ENCODE measurements around the gene SARNP. TPM values are rescaled to one million over a fixed set of nuclear protein-coding genes. Genes with fewer than 3 reads are reported as not detected.

The SARNP gene
- total RNA-seq, 1 donor from 2014 or later: 75.9 TPM

GRCh38 chr12:55725556-55725955, 92.0 kb downstream of the SARNP start:
- Mint-ChIP-seq H3K27ac (no peak overlapping the region), H3K4me1 (ENCODE audit: unreplicated experiment) (peaks cover 43% of the 10 kb centered on the region), H3K27me3 (no peaks in the 10 kb centered on the region)

GRCh38 chr12:55724940-55725309, 92.6 kb downstream of the SARNP start:
- H3K27ac Mint-ChIP-seq: peak overlapping the region; percentile 17
- no peaks in the 10 kb centered on the region for H3K27me3 Mint-ChIP-seq
- no peaks in the 10 kb centered on the region for H3K9me3 Mint-ChIP-seq
- no peak for DNase-seq (ENCODE audit: extremely low spot score, unreplicated experiment)
- H3K4me3 Mint-ChIP-seq: peak overlapping the region; percentile 42
- H3K36me3 Mint-ChIP-seq: peaks cover 16% of the 10 kb centered on the region
- peaks cover 37% of the 10 kb centered on the region for H3K4me1 Mint-ChIP-seq (ENCODE audit: unreplicated experiment)
- peak; percentile 13 for TF ChIP-seq CTCF (conservative IDR thresholded peaks at IDR 0.05)

More at GRCh38 chr12:55725556-55725955, 92.0 kb downstream of the SARNP start:
- peak overlapping the region; percentile 77 for H3K4me3 Mint-ChIP-seq
- H3K36me3 Mint-ChIP-seq: peaks cover 16% of the 10 kb centered on the region
- no peak for TF ChIP-seq CTCF (conservative IDR thresholded peaks at IDR 0.05)
- DNase-seq (ENCODE audit: extremely low spot score, unreplicated experiment): no peak
- H3K9me3 Mint-ChIP-seq: no peaks in the 10 kb centered on the region

- H3K4me3 Mint-ChIP-seq: peak overlapping the region; percentile 42
- TF ChIP-seq CTCF (conservative IDR thresholded peaks at IDR 0.05): peak; percentile 75
- no peaks in the 10 kb centered on the region for H3K9me3 Mint-ChIP-seq
- H3K4me1 Mint-ChIP-seq (ENCODE audit: unreplicated experiment): peaks cover 32% of the 10 kb centered on the region
- H3K27me3 Mint-ChIP-seq: no peaks in the 10 kb centered on the region
- no peak for DNase-seq (ENCODE audit: extremely low spot score, unreplicated experiment)
- peaks cover 16% of the 10 kb centered on the region for H3K36me3 Mint-ChIP-seq
- peak overlapping the region; percentile 17 for H3K27ac Mint-ChIP-seq
Measured at GRCh38 chr12:55724226-55724939, 93.1 kb downstream of the SARNP start.

- no peak overlapping the region for H3K4me3 Mint-ChIP-seq
- no peak for TF ChIP-seq CTCF (conservative IDR thresholded peaks at IDR 0.05)
- peaks cover 37% of the 10 kb centered on the region for H3K4me1 Mint-ChIP-seq (ENCODE audit: unreplicated experiment)
Measured at GRCh38 chr12:55723516-55724225, 93.9 kb downstream of the SARNP start.

GRCh38 chr12:55722948-55723347, 94.6 kb downstream of the SARNP start:
- no peak for DNase-seq (ENCODE audit: extremely low spot score, unreplicated experiment)
- H3K36me3 Mint-ChIP-seq: peaks cover 16% of the 10 kb centered on the region
- H3K27me3 Mint-ChIP-seq: no peaks in the 10 kb centered on the region
- H3K9me3 Mint-ChIP-seq: no peaks in the 10 kb centered on the region
- H3K4me3 Mint-ChIP-seq: no peak overlapping the region
- TF ChIP-seq CTCF (conservative IDR thresholded peaks at IDR 0.05): no peak
- peak overlapping the region; percentile 48 for H3K27ac Mint-ChIP-seq
- H3K4me1 Mint-ChIP-seq (ENCODE audit: unreplicated experiment): peaks cover 44% of the 10 kb centered on the region

More at GRCh38 chr12:55723516-55724225, 93.9 kb downstream of the SARNP start:
- Mint-ChIP-seq H3K36me3 (peaks cover 16% of the 10 kb centered on the region), H3K9me3 (no peaks in the 10 kb centered on the region), H3K27me3 (no peaks in the 10 kb centered on the region), H3K27ac (peak overlapping the region; percentile 48)
- DNase-seq (ENCODE audit: extremely low spot score, unreplicated experiment): no peak
